Esophagus squamous epithelium (tissue), 5 donors: ENCODE data around the gene PRKG1. TPM values are rescaled to one million over a fixed set of nuclear protein-coding genes. Genes with fewer than 3 reads are reported as not detected.

Experiments
- DNase-seq: peaks from one replicate; lab custom pipeline; 2025; lab: John Stamatoyannopoulos, UW
- H3K27ac ChIP-seq, 4 donors: fragments of 200-600 bp; sonication (generic); one replicate each; pipeline ENCODE4 v1.5.1; 2016 to 2019; ENCODE audit warnings: mild to moderate bottlenecking in 1 of 4
- H3K27me3 ChIP-seq, 4 donors: fragments of 200-600 bp; sonication (generic); 1 replicate in 3 of 4; 2 replicates in 1 of 4; pipeline versions ENCODE4 v1.5.1 to v1.6.0; 2017 to 2021; ENCODE audit warnings: antibody characterized with exemption in 1 of 4
- H3K36me3 ChIP-seq, 3 donors: fragments of 200-600 bp; sonication (generic); one replicate each; pipeline ENCODE4 v1.5.1; 2016 to 2019
- H3K4me1 ChIP-seq, 3 donors: fragments of 200-600 bp; sonication (generic); one replicate each; pipeline ENCODE4 v1.5.1; 2017 to 2019
- H3K4me3 ChIP-seq, 4 donors: fragments of 200-600 bp; sonication (generic); 1 replicate in 3 of 4; 2 replicates in 1 of 4; pipeline ENCODE4 v1.5.1; 2016 to 2019; ENCODE audit warnings: mild to moderate bottlenecking in 2 of 4, moderate library complexity in 1 of 4
- H3K9me3 ChIP-seq, 3 donors: fragments of 200-600 bp; sonication (generic); one replicate each; pipeline ENCODE4 v1.5.1; 2016 to 2019
- POLR2A ChIP-seq, 4 donors: fragments of 450-650 bp; IDR thresholded peaks; one replicate each; pipeline ENCODE4 v1.6.1; 2017; ENCODE audit warnings: antibody characterized with exemption in 4 of 4, mild to moderate bottlenecking in 4 of 4, moderate library complexity in 3 of 4
- WGBS, 2 donors: methylation state at CpG; one replicate each; pipeline ENCODE4 v1.1.5; 2018; 5-methylcytosine and 5-hydroxymethylcytosine counted together
- intact Hi-C: fragments of 100-400 bp; cut with DNase I; formaldehyde crosslinking; loops from one replicate; pipeline ENCODE4 v1.15.0; 2022
- total RNA-seq, 4 donors: library from RNA; depleted of rRNA; stranded (reverse); fragments of >200 nt; gene quantifications; one replicate each; pipeline ENCODE4 v1.1.0, GENCODE V29; 2016
- TF ChIP-seq, protein P1 (sequence below), 6 experiments: fragments of 450-650 bp in 4 of 6; fragments of 200-600 bp in 2 of 6; sonication (generic) in 2 of 6; IDR thresholded peaks; one replicate each; pipeline ENCODE4 v1.5.1; 2016 to 2019; ENCODE audit warnings: antibody characterized with exemption in 6 of 6, mild to moderate bottlenecking in 4 of 6, moderate library complexity in 4 of 6
- donor health status: DM: yes; HTN: yes; CAD: no.

The PRKG1 gene
- total RNA-seq, 4 donors from 2014 or later, result 2.0 to 10.9 (median 3.8) TPM

DNA sequence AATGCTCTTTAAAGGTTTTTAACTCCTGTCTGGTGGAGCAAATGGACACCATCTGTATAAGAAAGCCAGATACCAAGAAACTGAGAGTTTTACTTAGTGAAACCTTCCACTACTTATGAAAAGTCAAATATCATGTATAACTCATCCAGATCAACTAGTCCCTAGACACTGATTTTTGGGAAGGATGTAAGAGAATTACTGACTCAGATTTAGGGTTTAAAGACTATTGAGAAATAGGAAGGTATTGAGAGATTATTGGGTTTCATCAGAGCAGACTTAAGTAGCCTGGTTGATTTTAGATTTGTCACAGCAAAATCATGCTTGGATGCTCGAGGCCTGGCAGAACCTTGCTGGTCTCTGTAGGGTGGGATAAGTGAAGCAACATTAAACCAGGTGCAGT is 622.0 kb downstream of the PRKG1 start:
- Histone ChIP-seq H3K9me3 (no peaks in the 10 kb centered on the region), H3K4me1 (peaks cover 15 to 54% (median 33%) of the 10 kb centered on the region in 3 donors), H3K36me3 (no peaks in the 10 kb centered on the region), H3K27ac (no peak overlapping the region), H3K4me3 (no peak overlapping the region), H3K27me3 (no peaks in the 10 kb centered on the region)
- DNase-seq, result no peak
- intact Hi-C loops, result no loop called here
- TF ChIP-seq, protein P1, sequence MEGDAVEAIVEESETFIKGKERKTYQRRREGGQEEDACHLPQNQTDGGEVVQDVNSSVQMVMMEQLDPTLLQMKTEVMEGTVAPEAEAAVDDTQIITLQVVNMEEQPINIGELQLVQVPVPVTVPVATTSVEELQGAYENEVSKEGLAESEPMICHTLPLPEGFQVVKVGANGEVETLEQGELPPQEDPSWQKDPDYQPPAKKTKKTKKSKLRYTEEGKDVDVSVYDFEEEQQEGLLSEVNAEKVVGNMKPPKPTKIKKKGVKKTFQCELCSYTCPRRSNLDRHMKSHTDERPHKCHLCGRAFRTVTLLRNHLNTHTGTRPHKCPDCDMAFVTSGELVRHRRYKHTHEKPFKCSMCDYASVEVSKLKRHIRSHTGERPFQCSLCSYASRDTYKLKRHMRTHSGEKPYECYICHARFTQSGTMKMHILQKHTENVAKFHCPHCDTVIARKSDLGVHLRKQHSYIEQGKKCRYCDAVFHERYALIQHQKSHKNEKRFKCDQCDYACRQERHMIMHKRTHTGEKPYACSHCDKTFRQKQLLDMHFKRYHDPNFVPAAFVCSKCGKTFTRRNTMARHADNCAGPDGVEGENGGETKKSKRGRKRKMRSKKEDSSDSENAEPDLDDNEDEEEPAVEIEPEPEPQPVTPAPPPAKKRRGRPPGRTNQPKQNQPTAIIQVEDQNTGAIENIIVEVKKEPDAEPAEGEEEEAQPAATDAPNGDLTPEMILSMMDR (IDR thresholded peaks at IDR 0.05), result no peak
- TF ChIP-seq POLR2A (IDR thresholded peaks at IDR 0.05), result no peak
- WGBS, 2 donors, result 64 to 75% methylated on average over 1 of the region's 1 CpG

DNA sequence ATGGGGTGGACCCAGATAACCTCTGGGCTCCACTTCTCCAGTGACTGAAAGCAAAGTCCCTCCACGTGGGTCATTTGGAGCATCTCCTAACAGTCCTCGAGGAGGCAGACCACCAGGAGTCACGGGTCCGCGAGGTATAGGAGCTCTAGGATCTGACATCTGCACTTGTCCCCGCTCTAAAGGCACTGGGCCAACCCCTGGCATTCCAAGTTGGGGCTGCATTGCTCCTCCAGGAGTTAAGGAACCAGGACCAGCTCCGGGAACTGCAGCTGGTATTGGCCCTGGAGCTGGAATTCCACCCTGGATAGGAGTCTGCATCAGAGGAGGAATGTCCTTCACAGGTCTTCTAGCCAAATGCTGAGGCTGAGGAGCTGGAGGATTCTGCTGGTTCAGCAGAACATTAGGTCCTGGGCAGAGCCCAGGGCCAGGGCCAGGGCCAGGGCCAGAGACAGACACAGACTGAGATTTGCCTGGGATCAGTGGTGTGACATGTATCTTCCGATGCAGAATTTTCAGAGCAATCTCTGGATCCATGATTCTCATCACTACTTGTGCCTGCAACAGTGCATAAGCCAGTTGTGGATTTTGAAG is 624.3 kb downstream of the PRKG1 start:
- Histone ChIP-seq H3K4me1 (peaks cover 15 to 54% (median 33%) of the 10 kb centered on the region in 3 donors), H3K27ac (peak overlapping the region; percentile 84 to 97 (median 92)), H3K27me3 (no peaks in the 10 kb centered on the region), H3K36me3 (no peaks in the 10 kb centered on the region), H3K9me3 (no peaks in the 10 kb centered on the region), H3K4me3 (peak overlapping the region; percentile 73 to 87 (median 81))
- no peak for DNase-seq
- no peak for TF ChIP-seq POLR2A (IDR thresholded peaks at IDR 0.05)
- TF ChIP-seq, protein P1 (IDR thresholded peaks at IDR 0.05), result no peak
- WGBS, 2 donors, result 60 to 74% methylated on average over 1 to 5 of the region's 8 CpGs
- intact Hi-C loops, result no loop called here

DNA sequence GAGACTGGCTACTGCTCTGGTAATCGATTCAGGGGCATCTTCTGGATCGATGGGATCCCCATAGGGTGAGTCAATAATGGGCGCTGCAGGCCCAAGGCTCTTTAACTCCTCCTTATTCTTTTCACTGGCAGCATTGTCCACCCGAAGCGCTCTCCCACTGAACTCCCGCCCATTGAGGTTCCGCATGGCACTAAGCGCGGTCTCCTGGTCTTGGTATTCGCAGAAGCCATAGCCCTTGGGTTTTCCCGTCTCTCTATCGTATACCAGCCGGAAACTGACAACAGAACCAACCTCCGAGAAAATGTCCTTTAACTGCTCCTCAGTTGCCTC is 624.8 kb downstream of the PRKG1 start:
- Histone ChIP-seq H3K4me1 (peaks cover 15 to 54% (median 33%) of the 10 kb centered on the region in 3 donors), H3K4me3 (peak overlapping the region; percentile 73 to 87 (median 81)), H3K27ac (peak overlapping the region; percentile 84 to 97 (median 92)), H3K9me3 (no peaks in the 10 kb centered on the region), H3K36me3 (no peaks in the 10 kb centered on the region), H3K27me3 (no peaks in the 10 kb centered on the region)
- TF ChIP-seq, protein P1 (IDR thresholded peaks at IDR 0.05), result no peak
- TF ChIP-seq POLR2A (IDR thresholded peaks at IDR 0.05), result no peak
- WGBS, 2 donors, result 0 to 1% methylated on average over 13 to 14 of the region's 14 CpGs
- intact Hi-C loops, result no loop called here
- DNase-seq, result no peak

DNA sequence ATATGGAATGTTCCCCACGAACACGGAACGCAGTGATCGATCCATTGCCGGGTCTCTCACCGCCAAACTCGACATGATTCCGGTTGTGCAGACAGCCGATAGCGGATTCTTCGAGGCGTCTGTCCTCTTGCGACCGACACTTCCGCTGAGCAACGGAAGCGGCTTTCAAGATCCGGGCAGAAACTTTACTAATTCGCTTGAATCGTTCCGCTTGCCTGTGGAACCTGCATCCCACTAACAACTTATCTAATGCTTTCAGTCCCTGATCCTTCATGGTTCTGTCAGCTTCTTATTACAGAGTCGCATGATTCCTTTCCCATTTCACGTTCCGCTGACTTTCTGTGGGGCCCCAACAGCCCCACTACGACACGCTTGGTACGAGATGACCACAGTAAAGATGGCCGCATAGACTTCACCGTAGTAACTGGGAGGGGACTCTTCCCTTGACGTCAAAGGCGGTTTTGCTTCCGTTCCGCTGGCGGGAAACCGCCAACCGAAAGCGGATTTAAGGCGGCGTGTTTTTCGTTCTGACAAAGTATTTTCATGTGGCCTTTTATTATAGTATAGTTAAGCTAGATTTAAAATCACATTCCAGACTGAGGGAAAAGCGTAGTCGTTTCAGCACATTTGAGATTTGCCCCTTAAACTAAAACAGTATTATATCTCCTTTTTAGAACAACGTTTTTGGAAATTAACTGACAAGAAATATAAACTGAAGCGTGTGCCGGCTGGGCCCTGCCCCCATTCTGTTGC is 625.4 kb downstream of the PRKG1 start, which contains the start of gene CSTF2T:
CSTF2T (minus strand) TSS at position 121 of the 753 bp plus-strand sequence; CDS start at position 75, 46 bp downstream.
- Histone ChIP-seq H3K27ac (peak within 1 kb of the TSS; percentile 84 to 97 (median 92)), H3K36me3 (no peaks in the 10 kb centered on the region), H3K27me3 (no peaks in the 10 kb centered on the region), H3K4me1 (peaks cover 15 to 50% (median 31%) of the 10 kb centered on the region in 3 donors), H3K4me3 (peak within 1 kb of the TSS; percentile 73 to 87 (median 81)), H3K9me3 (no peaks in the 10 kb centered on the region)
- TF ChIP-seq POLR2A (IDR thresholded peaks at IDR 0.05), result peak in 2 of 4 donors; percentile 25 to 64
- TF ChIP-seq, protein P1 (IDR thresholded peaks at IDR 0.05), result peak in 1 of 6 experiments; percentile 7
- 0 to 1% methylated on average over 37 to 41 of the region's 45 CpGs for WGBS, 2 donors
- intact Hi-C loops, result no loop called here
- DNase-seq, result peak; percentile 56
